CD4-positive, alpha-beta T cell treated with Interleukin-15 for 4 hours (primary cell): Measurements from ENCODE around the gene RNPC3.
"Not testable (repeated sequence)": the region's sequence is repeated elsewhere in the genome, so short reads cannot be mapped to it uniquely, and the experiment has no call there.

Experiments
- DNase-seq: peaks from one replicate; pipeline ENCODE4 v3.0.0-alpha.2; 2020; ENCODE audit warnings: low spot score

RNPC3 gene

GRCh38 chr1:103561124-103561523 is 35.6 kb downstream of the RNPC3 start:
- DNase-seq = not testable (repeated sequence)

DNA sequence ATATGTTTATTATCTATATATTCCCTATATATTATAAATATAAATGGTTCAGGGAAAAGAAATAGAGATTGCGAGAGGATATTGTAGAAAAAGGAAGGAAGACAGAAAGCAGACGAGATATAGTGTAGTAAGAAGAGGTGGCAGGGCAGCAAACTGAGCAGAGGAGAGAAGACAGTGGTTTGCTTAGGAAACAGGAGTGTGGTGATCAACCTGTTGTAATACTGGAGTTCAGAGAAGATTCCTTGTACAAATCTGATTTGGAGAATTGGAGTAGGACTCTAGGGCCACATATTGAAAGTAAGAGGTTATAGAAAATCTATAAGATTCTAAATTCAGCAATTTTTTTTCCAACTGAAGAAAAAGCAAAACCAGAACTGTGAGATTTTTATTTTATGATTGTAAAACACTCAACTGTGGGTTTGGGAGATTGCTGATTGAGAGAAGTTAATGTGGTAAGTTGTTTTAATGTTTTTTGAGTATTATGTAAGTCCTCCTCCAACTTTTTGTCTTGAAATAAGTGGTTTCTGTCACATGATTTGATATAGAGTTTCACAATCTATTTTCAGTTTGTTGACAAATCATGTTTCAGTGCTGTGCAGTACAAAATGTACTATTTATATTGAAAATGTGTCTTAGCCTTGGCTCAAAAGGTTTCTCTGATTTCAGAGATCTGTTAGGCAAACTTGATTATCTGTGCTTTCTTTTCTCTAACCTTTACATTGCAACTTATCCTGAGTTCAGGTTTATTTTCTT is 36.3 kb downstream of the RNPC3 start:
- no peak for DNase-seq

- DNase-seq = no peak
These were observed 37.6 kb downstream of the RNPC3 start for GRCh38 chr1:103563056-103563455.

GRCh38 chr1:103569493-103569892 is 44.0 kb downstream of the RNPC3 start:
- no peak for DNase-seq

DNA sequence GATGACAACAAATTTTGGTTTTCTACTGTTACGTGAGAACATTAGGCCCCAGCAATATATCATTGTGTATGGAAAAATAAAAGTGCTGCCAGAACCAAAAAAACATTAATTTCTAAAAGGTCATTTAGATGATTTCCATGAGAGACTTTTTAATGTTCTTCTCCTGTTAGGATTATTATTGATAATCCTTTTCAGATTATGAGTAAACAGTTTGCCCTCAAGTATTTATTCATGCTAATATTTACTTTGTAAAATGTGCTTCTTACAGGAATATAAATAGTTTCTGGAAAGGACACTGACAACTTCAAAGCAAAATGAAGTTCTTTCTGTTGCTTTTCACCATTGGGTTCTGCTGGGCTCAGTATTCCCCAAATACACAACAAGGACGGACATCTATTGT is 45.8 kb downstream of the RNPC3 start, which contains the start of gene AMY2B:
TSS of gene AMY2B (plus strand) at position 301 of the 400 bp plus-strand sequence. CDS start at position 315, 14 bp downstream.
- DNase-seq = not testable (repeated sequence)

- DNase-seq = no peak
These were observed 50.6 kb downstream of the RNPC3 start for GRCh38 chr1:103576065-103576464.

DNA sequence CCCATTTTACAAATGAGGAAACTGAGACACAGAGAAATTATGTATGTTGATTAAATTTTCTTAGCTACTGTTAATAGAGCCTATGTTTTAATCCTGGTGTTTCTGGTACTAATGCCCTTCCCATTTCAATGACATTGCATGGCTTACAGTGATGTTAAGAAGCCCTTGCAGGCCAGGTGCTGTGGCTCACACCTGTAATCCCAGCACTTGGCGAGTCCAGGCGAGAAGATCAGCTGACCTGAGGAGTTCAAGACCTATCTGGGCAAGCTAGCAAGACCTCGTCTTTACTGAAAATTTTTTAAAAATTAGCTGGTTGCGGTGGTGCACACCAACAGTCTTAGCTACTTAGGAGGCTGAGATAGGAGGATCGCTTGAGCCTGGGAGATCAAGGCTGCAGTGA is 51.3 kb downstream of the RNPC3 start:
- DNase-seq = not testable (repeated sequence)

GRCh38 chr1:103582464-103582863 is 57.0 kb downstream of the RNPC3 start:
- DNase-seq = no peak

DNA sequence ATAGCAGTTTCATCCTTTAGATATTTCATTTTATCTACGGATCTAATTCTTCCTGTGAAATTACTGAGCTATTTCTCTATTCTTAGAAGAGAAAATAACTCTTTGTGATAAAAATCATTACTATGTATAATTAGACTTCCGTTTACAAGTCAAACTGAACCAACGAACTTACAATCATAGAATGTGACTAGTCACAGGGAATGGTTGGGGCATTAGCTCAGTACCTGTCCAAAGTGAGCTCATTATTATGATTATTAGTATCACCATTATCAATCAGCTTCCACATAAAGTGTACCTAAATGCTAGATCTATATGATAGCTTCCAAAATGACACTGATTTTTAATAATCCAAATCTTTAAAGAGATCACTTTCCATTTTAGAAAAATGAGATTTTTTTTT is 58.4 kb downstream of the RNPC3 start:
- no peak for DNase-seq

DNA sequence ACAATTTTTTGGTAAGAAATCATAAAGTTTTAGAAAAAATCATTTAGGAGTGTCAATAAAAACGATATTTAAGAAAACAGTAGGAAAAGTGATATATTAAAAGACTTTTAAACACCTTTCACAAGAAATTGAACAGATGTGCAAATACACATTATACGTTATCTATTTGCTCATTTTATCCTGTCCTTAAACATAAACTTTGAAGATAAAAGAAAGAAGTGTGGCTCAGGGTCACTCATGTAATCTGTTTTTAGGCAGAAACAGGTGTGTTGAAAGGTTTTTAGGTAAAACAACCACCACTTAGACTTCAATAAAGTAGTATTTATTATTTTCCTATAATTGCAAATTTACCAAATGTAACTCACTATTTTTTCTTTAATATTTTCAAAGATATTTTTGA is 59.0 kb downstream of the RNPC3 start:
- DNase-seq = no peak

DNA sequence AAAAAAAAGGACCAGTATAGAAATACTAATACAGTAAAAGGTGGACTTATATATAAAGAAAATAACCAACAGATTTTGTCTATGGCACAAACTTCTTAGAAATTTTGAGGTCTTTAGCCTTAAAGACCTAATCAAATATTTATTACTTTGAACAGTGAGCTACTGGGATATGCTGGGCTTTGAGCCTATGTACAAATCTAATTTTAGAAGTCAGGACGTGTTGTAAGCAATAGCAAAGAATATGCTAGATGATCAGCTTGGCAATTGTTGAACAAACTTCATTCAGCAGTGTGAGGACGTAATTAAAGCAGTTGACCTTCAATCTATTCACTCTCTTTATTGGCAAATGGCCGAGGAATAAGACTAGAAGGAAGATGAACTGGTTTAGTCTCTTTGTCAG is 77.2 kb downstream of the RNPC3 start:
- DNase-seq = not testable (repeated sequence)
